PC-9 (cell line): ENCODE data around the gene CALR3. TPM values are rescaled to one million over a fixed set of nuclear protein-coding genes. Genes with fewer than 3 reads are reported as not detected.

Source experiments
- BruUV-seq: library from RNA; stranded (reverse); fragments of 400-500 nt; replicated peaks from 2 replicates; lab custom pipeline; 2021; lab: Mats Ljungman, UMichigan
- CTCF ChIA-PET: fragments of 300-600 bp; sonication (Branson Sonifier 250); formaldehyde crosslinking; loops from one replicate; lab custom pipeline; 2022; ENCODE audit warnings: antibody characterized with exemption; lab: Charles Lee
- POLR2A ChIA-PET: fragments of 300-600 bp; sonication (Branson Sonifier 250); formaldehyde crosslinking; loops from one replicate; lab custom pipeline; 2022; ENCODE audit warnings: antibody characterized with exemption; ENCODE audit not compliant: unreplicated experiment; lab: Charles Lee
- DNase-seq, 2 experiments: peaks; one replicate each; pipeline versions ENCODE4 v3.0.0 to v3.0.0-alpha.2; 2015 to 2022; ENCODE audit warnings: mixed read lengths in 1 of 2
- H2AFZ ChIP-seq: fragments of 200-600 bp; sonication (generic); 2 replicates; pipeline ENCODE4 v1.8.1; 2017; ENCODE audit warnings: antibody characterized with exemption
- H3F3A ChIP-seq: fragments of 200-600 bp; sonication (generic); 2 replicates; pipeline ENCODE4 v1.8.1; 2017; ENCODE audit warnings: antibody characterized with exemption, mild to moderate bottlenecking, low read depth; ENCODE audit not compliant: insufficient read depth
- H3K27ac ChIP-seq: fragments of 200-600 bp; sonication (generic); 2 replicates; pipeline ENCODE4 v1.6.1; 2016; ENCODE audit warnings: mixed run types
- H3K27me3 ChIP-seq: fragments of 200-600 bp; sonication (generic); 2 replicates; pipeline ENCODE4 v1.6.1; 2016; ENCODE audit warnings: low read depth, mixed run types; ENCODE audit not compliant: insufficient read depth
- H3K36me3 ChIP-seq: fragments of 200-600 bp; sonication (generic); 2 replicates; pipeline ENCODE4 v1.6.1; 2016; ENCODE audit warnings: low read depth, mixed run types
- H3K4me1 ChIP-seq: fragments of 200-600 bp; sonication (generic); replicated peaks from 2 replicates; pipeline ENCODE4 v1.6.1; 2016; ENCODE audit warnings: mixed run types; ENCODE audit not compliant: insufficient read depth
- H3K4me2 ChIP-seq: fragments of 200-600 bp; sonication (generic); 2 replicates; pipeline ENCODE4 v1.6.1; 2017; ENCODE audit warnings: mixed run types
- H3K4me3 ChIP-seq: fragments of 200-600 bp; sonication (generic); 2 replicates; pipeline ENCODE4 v1.6.1; 2016; ENCODE audit warnings: mixed run types
- H3K79me2 ChIP-seq: fragments of 200-600 bp; sonication (generic); 2 replicates; pipeline ENCODE4 v1.6.1; 2017; ENCODE audit warnings: low read depth, mixed run types
- H3K9me2 ChIP-seq: fragments of 200-600 bp; sonication (generic); 2 replicates; pipeline ENCODE4 v1.8.1; 2017; ENCODE audit warnings: mild to moderate bottlenecking; ENCODE audit not compliant: insufficient read depth
- H3K9me3 ChIP-seq: fragments of 200-600 bp; sonication (generic); 2 replicates; pipeline ENCODE4 v1.8.1; 2016; ENCODE audit warnings: low read depth; ENCODE audit not compliant: insufficient read depth
- H4K20me1 ChIP-seq: fragments of 200-600 bp; sonication (generic); 2 replicates; pipeline ENCODE4 v1.8.1; 2017; ENCODE audit not compliant: insufficient read depth
- CTCF ChIP-seq: fragments of 200-600 bp; sonication (generic); conservative IDR thresholded peaks from 2 replicates; pipeline ENCODE4 v1.6.1; 2017; ENCODE audit warnings: mixed run types, antibody characterized with exemption, mild to moderate bottlenecking, moderate library complexity
- EZH2 ChIP-seq: fragments of 200-600 bp; sonication (generic); IDR thresholded peaks from 2 replicates; pipeline ENCODE4 v1.8.0; 2017; ENCODE audit warnings: antibody characterized with exemption, low read depth
- intact Hi-C: fragments of 100-400 bp; cut with micrococcal nuclease; formaldehyde crosslinking; loops from one replicate; pipeline ENCODE4 v1.10.0; 2022; ENCODE audit not compliant: unreplicated experiment
- total RNA-seq: library from RNA; stranded (reverse); gene quantifications from 2 replicates; pipeline ENCODE4 v1.2.3, GENCODE V29; 2021

Gene CALR3
- total RNA-seq, 1 experiment from 2014 or later = not detected

DNA sequence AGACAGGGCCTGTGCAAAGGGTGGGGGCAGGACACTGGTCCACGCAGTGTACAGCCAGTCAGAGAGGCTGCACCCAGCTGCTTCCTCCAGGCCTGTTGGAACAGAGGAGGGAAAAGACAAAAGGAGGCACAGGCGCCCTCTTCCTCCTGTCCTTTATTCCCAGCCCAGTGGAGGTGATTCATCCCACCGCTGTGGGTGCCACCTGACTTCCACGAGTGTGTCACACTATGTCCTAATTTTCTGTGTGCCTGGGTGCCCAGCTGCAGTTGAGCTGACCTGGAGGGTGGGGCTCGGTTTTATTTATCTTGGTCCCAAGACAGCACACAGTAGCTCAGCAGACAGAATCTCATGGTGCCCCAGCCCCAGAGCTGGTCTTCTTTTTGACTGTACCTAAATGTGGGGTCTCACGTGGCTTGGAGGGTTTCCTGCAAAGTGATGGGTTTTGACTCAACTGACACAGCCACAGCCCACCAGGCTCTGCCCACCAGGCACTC is 33.2 kb downstream of the CALR3 start:
- Histone ChIP-seq H3K4me3 (no peak overlapping the region), H3K27ac (no peak overlapping the region; the same call in 1 of the 2 replicates), H3K9me2 (no peaks in the 10 kb centered on the region), H3K4me1 (peaks cover 26% of the 10 kb centered on the region), H2AFZ (no peak overlapping the region), H4K20me1 (peaks cover 84% of the 10 kb centered on the region), H3K79me2 (peaks cover 99% of the 10 kb centered on the region), H3K9me3 (no peaks in the 10 kb centered on the region), H3F3A (peaks cover 25% of the 10 kb centered on the region), H3K27me3 (no peaks in the 10 kb centered on the region), H3K36me3 (0 out of 2 replicates have a peak, but pooled peaks cover 6% of the 10 kb centered on the region), H3K4me2 (peak overlapping the region; percentile 39)
- intact Hi-C loops = loop anchor here (5.0 kb wide), 1 partner anchor 34 kb away; the partner anchor contains the start of genes C19orf44 and CALR3
- BruUV-seq = no TSS peak
- peak; percentile 49 to 80 for DNase-seq
- CTCF ChIA-PET = interaction anchor here (0.7 kb wide), 1 partner anchor 20 kb away, joined by 4 read pairs; no protein-coding TSS in a partner anchor
- no peak for TF ChIP-seq EZH2
- TF ChIP-seq CTCF = no peak
- POLR2A ChIA-PET = interaction anchor here (0.9 kb wide), 1 partner anchor 16 kb away, joined by 6 read pairs; no protein-coding TSS in a partner anchor

DNA sequence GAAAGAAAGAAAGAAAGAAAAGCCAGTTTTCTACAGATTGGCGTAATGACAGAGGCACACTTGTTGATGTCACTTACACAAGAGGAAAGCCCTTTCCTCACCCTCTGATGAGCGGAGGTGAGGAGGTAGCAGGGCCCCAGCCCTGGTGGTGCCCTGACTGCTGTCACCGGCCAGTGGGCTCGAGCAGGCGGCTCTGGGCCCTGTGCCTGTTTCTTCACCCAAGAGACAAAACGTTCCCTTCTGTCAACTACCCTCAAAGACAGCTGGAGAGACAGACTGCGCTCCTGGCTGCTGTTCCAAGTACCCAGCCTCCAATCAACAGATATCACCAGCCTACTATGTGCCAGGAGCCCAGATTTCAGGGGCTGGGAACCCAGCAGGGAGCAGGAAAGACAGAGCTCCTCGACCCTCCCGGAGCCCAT is 34.3 kb downstream of the CALR3 start:
- H3K79me2 ChIP-seq = peaks cover 99% of the 10 kb centered on the region
- no peaks in the 10 kb centered on the region for H3K9me2 ChIP-seq
- 0 out of 2 replicates have a peak, but pooled peaks cover 6% of the 10 kb centered on the region for H3K36me3 ChIP-seq
- H3K27ac ChIP-seq = no peak overlapping the region
- ChIA-PET POLR2A (no interaction called here), CTCF (no interaction called here)
- no peak overlapping the region for H2AFZ ChIP-seq
- DNase-seq = no peak
- H4K20me1 ChIP-seq = peaks cover 94% of the 10 kb centered on the region
- peaks cover 35% of the 10 kb centered on the region for H3K4me1 ChIP-seq
- H3K4me3 ChIP-seq = no peak overlapping the region
- H3K4me2 ChIP-seq = no peak overlapping the region
- peaks cover 25% of the 10 kb centered on the region for H3F3A ChIP-seq
- no peak for TF ChIP-seq CTCF
- no peak for TF ChIP-seq EZH2
- intact Hi-C loops = loop anchor here (5.0 kb wide), 1 partner anchor 36 kb away; the partner anchor contains the start of genes C19orf44 and CALR3
- H3K27me3 ChIP-seq = no peaks in the 10 kb centered on the region
- no TSS peak for BruUV-seq
- no peaks in the 10 kb centered on the region for H3K9me3 ChIP-seq

GRCh38 chr19:16460454-16460853 is 35.5 kb downstream of the CALR3 start:
- no peaks in the 10 kb centered on the region for H3K9me3 ChIP-seq
- no peak for DNase-seq
- CTCF ChIA-PET = no interaction called here
- H3K79me2 ChIP-seq = peaks cover 99% of the 10 kb centered on the region
- H3K4me1 ChIP-seq = peaks cover 35% of the 10 kb centered on the region
- POLR2A ChIA-PET = no interaction called here
- peaks cover 21% of the 10 kb centered on the region for H3F3A ChIP-seq
- H4K20me1 ChIP-seq = peaks cover 94% of the 10 kb centered on the region
- H3K27ac ChIP-seq = no peak overlapping the region
- H3K36me3 ChIP-seq = 0 out of 2 replicates have a peak, but pooled peaks cover 5% of the 10 kb centered on the region
- intact Hi-C loops = loop anchor here (5.0 kb wide), 1 partner anchor 37 kb away; the partner anchor contains the start of genes C19orf44 and CALR3
- H3K9me2 ChIP-seq = no peaks in the 10 kb centered on the region
- no peaks in the 10 kb centered on the region for H3K27me3 ChIP-seq
- TF ChIP-seq EZH2 = no peak
- no peak for TF ChIP-seq CTCF
- no peak overlapping the region for H2AFZ ChIP-seq
- no peak overlapping the region for H3K4me3 ChIP-seq
- BruUV-seq = no TSS peak
- no peak overlapping the region for H3K4me2 ChIP-seq
